SKM-1 (cell line): ENCODE measurements around the gene SSC5D.

Experiments used
- DNase-seq: peaks from one replicate; lab custom pipeline; 2025; ENCODE audit not compliant: unreplicated experiment; lab: John Stamatoyannopoulos, UW

Gene SSC5D

DNA sequence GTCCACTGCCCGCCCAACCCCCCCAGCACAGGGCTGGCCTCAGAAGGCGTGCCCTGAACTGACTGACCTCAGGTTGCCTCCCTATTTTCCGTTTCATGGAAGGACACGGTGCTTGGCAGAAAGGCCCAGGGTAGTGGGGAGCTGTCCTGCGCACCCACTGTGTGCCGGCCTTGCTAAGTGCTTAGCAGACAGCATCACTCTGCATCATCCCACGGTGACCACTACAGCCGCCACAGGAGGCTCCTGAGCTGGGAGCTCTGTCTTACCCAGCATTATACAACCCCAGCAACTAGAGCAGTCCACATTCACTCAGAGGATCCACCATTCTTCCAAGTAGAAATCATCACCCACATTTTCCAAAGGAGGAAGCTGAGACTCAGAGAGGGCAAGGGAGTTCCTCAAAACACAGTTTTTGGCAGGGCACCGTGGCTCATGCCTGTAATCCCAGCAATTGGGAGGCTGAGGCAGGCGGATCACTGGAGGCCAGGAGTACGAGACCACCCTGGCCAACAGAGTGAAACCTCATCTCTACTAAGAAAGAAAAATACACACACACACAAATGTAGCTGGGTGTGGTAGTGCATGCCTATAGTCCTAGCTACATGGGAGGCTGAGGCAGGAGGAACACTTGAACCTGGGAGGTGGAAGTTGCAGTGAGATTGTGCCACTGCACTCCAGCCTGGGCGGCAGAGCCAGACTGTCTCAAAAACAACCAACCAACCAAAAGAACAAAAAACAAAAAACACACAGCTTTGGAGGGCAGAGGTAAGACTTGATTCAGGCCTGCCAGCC is 47.1 kb downstream of the SSC5D start:
- DNase-seq, result no peak

DNA sequence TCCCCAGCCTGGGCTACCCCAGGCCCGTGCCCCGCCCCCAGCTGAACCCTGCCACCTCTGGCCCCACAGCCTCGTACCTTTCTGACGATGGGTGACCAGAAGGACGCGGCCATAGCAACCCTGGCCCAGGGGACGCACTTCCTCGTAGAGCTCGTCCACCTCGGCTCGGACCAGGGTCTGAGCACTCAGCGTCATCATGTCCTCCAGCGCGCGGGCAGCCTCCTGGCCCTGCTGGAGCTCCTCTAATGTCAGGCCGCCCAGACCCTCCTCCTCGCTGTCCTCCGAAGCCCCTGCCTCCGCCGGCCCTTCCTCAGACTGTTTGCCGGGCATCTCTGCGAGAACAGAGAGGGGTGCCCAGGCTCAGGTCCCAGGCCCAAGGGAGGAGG is 47.7 kb downstream of the SSC5D start:
- no peak for DNase-seq

DNA sequence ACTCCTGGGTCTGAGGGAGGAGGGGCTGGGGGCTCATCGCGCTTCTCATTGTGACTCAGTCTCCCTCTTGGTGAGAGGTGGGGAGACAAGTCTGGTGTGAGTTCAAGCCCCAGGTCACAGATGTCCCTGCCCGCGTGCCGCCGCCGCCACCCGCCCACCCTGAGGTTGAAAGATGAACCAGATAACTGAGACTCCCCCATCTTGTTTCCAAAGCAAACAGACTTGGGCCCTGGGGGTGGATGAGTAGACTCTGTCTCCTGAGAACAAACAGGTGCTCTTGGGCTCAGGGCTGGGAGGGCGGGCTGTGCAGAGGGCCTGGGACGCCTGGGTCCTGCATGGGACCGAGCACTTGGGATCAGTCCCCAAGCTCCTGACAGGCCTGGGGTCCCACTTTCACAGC is 48.1 kb downstream of the SSC5D start:
- no peak for DNase-seq

DNA sequence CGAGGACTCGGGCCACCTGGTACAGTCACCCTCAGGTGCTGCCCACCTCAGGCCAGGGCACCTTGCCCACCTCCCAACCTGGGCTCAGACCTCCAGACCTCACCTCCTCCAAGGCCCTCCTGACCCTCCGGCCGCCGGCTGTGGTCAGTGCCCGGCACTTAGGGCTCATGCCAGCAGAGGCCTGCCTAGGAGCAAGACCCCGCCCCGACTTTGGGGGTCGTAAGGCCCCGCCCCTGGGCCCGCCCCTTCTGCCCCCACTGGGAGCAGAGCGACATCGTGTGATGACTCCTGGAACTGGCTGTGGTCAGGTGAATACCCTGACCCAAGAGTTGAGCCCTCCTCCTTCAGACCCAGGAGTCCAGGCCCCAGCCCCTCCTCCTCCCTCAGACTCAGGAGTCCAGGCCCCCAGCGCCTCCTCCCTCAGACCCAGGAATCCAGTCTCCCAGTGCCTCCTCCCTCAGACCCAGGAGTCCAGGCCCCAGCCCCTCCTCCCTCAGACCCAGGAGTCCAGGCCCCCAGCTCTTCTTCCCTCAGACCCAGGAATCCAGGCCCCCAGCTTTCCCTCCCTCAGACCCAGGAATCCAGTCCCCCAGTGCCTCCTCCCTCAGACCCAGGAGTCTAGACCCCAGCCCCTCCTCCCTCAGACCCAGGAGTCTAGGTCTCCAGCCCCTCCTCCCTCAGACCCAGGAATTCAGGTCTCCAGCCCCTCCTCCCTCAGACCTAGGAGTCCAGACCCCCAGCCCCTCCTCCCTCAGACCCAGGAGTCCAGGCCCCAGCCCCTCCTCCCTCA is 48.9 kb downstream of the SSC5D start, which contains the start of gene SBK2:
SBK2 (minus strand) TSS at position 183 of the 790 bp plus-strand sequence. CDS start 839 bp downstream, outside the sequence.
- no peak for DNase-seq

DNA sequence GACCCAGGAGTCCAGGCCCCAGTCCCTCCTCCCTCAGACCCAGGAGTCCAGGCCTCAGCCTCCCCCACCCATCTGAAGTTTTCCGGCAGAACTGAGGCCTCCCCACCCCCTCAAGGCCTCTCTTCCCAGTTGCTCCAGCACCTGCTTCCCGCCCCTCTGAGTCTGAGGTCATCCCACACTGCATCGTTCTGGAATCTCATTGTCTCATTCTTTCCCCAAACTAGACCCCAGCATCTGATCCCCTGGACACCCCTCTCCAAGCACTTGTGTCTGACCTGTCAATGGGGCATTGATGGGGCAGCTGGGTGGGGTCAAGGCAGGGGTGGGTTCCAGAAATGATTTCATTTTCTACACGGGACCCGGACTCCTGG is 49.5 kb downstream of the SSC5D start:
- DNase-seq, result no peak

DNA sequence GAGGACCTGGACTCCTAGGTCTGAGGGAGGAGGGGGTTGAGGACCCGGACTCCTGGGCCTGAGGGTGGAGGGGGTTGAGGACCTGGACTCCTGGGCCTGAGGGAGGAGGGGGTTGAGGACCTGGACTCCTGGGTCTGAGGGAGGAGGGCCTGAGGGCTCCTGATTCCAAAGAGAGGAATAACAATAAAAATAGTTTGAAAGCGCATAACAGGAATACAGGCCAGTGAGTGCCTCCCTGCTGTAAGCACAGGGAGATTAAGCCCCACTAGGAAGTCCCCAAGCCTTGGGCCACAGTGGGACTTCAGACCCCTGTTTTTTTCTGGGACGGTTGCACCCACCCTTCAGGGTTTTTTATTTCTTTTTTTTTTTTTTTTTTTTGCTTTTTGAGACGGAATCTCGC is 49.9 kb downstream of the SSC5D start:
- DNase-seq, result no peak

DNA sequence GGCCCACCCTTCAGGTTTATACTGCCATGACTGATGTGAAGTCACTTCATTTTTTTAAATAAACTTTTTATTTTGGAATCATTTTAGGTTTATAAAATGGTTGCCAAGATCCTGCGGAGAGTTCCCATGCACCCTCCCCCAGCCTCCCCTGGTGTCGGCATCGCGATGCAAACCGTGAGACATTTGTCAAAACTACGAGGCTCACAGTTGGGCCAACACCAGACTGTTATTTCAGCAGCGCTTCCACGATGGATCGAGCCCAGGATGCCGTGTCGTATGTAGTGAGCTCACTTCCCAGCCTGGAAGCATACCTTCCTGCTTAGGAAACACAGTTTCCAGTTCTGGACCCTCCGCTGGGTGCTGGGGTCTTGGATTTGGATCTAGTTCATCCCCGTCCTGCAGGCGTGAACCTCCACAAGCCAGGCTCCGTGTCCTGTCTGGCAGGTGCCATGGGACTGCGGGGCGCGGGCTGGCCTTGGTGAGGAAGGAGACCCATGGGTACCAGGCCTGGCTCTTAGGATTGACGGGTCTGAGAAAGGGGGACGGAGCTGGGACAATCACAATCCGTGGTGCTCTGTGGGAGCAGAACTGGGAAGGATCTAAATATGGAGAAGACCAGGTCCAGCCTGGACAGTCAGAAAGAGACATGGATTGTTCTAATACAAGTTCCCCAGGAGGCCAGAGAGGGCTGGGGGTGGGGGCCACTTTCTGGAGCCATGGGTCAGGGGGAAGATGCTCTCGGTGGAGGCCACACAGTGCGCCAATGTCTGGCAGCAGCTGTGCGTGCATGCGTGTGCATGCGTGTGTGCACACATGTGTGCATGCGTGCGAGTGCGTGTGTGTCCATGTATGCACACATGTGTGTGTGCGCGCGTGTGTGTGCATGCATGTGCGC is 51.1 kb downstream of the SSC5D start:
- no peak for DNase-seq

DNA sequence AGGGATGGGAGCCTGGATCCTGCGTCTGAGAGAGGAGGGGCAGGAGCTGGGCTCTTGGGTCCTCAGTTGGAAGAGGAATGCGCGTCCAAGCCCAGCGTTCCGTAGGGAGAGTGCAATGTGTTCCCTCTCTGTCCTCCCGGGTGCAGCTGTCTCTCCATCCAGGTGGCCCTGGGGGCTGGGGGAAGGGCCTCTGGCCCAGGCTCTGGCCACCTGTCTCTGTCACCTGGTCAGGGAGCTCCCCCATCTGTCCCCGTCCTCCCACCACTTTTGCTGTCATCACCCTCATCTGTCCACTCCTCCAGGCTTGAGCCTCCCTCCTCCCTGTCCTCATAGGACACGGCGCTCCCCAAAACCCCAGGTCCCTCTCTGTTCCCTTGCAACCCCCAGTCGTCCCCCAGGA is 52.4 kb downstream of the SSC5D start:
- no peak for DNase-seq

DNA sequence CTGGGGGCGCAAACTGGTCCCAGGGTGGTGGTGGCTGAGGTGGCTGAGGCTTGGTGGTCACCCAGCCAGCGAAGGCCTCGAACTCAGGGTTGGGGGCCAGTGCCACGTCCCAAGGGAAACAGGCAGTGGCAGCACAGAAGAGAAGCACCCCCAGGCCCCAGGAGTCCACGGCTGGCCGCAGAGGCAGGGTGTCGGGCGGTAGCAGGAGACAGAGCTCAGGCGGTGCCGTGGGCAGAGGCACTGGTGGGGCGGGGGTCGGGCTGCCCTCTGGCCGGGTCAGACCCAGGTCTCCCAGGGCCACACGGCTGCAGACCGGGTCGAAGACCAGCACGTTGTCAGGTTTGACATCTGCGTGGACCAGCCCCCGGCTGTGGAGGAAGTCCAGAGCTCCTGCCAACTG is 52.9 kb downstream of the SSC5D start:
- no peak for DNase-seq

DNA sequence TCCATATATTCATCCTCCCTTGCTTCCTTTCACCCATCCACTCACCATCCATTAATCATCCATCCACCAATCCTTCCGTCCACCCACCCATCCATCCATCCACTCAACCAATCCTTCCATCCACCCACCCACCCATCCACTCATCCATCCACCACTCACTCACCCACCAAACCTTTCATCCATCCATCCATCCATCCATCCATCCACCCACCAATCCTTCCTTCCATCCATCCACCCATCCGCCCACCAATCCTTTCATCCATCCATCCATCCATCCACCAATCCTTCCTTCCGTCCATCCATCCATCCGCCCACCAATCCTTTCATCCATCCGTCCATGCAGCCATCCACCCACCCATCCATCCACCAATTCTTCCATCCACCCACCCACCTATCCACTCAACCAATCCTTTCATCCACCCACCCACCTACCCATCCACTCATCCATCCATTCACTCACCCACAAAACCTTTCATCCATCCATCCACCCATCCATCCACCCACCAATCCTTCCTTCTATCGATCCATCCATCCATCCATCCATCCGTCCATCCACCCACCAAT is 54.1 kb downstream of the SSC5D start:
- no peak for DNase-seq

DNA sequence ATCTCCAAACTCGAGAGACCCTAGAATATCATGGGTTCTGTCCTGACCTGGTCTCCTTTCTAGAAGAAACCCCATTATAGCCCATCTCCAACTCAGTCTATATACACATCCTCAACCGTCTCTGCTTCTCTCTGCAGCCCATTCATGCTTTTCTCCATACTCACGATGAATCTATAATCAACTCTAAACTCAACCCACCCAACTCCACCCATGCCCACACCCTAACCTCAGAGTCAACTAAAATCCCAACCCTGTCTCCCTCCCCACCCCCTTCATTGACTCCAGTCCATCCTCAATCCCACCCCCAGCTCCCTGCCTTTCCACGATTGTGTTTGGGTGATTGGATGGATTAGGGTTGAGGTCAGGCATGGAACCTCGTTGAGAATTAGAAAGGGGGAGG is 55.3 kb downstream of the SSC5D start:
- no peak for DNase-seq

DNA sequence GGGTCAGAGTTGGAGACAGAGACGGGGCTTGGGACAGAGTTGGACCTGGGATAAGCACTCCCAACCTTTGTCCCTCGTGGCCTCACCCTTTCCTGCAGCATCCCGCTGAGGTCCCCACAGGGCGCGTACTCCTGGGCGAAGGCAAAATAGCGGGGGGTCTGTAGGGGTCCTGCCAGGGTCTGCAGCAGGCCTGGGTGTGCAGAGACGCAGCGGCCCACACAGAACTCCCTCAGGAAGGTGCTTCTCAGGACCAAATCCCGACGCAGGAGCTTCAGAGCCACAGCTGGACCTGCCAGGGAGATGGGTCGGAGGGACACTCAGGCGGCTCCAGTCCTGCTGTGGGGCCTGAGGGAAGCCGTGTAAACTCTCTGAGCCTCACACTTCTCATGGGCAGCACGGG is 55.8 kb downstream of the SSC5D start:
- DNase-seq, result no peak

DNA sequence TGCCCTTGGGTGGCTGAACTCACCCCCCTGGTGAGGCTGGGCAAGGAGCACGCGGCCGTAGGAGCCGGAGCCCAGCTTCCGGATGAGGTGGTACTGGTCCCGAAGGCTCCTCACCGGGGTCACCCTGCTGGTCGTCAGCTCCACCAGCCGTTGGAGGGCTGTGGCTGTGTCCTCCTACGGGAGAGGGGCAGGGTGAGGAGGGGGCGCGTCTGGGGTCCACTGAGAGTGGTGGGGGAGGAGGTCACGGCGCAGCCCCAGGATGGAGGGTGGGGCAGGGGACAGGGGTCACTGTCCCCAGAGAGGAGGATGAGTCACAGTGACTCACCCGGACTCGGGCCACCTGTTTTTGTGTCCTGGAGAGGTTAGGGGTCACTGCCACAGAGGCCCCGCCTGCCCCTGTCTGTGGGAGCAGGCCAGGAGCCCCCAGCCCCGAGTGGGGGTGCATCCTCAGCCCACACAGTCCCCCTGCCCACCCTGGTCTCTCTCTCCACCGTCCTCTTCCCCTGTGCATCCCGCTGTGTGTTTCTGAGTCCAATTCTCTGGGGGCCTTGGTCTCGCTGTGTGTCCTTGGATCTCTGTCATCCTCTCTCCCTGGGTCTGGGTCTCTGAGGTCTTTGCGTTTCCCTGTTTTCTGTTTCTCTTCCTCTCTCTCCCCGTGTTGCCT is 56.7 kb downstream of the SSC5D start:
- no peak for DNase-seq

DNA sequence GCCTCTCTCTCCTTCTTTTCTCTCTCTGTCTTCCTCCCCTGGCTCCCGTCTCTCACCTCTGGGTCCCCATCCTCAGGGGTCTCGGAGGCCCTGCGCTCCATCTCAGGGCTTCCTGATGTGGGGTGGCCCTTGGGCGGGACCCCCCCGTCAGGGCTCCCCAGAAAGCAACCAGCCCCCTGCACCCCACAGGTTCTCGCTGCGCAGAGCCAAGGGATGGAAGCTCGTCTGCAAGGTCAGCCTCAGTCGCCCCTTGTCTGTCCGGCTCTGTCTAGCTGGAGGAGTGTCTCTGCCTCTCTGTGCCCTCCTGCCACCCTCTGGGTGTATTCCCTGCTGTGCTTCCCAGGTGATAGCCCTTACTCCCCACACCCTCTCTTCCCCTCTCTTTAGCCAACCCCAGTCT is 57.2 kb downstream of the SSC5D start, which contains the start of gene SBK3:
SBK3 (minus strand) TSS at position 101 of the 400 bp plus-strand sequence; CDS start at position 101, 0 bp downstream.
- no peak for DNase-seq

DNA sequence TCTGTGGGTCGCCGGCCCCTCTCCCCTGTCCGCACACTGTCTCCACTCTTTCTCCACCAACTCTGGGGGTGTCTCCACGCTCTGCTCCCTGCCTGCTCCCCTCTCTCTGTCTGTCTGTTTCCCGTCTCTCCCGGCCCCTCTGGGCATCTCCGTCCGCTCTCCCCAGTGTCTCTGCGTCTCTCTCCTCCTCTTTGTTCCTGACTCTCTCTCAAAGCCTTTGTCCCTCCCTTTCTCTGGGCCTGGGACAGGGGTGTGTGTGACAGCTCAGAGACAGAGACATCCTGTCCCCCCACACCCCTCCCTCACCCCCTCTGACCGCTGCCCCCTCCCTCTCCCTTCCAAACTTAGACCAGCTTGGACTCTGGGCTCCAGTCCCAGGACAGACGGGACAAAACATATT is 57.8 kb downstream of the SSC5D start:
- no peak for DNase-seq

DNA sequence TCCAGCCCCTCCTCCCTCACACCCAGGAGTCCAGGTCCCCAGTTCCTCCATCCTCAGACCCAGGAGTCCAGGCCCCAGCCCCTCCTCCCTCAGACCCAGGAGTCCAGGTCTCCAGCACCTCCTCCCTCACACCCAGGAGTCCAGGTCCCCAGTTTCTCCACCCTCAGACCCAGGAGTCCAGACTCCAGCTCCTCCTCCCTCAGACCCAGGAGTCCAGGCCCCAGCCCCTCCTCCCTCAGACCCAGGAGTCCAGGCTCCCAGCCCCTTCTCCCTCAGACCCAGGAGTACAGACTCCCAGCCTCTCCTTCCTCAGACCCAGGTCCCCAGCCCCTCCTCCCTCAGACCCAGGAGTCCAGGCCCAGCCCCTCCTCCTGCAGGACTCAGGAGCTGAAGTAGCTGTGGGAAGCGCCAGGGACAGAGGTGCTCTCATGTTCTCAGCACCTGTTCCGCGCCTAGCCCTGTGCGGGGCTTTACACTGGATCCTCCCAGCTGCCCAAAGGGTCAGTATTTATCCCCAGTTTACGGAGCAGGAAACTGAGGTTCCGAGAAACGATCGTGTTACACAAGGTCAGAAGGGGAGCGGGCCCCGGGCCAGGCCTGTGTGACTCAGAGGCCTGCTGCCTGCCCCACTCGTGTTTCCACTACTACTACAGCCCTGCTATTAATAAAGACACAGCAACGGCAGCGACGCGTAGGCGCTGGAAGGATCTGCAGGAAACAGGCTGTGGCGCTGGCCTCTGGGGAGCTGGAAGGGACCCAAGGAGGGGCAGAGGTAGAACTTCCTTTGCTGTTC is 58.8 kb downstream of the SSC5D start:
- DNase-seq, result no peak

DNA sequence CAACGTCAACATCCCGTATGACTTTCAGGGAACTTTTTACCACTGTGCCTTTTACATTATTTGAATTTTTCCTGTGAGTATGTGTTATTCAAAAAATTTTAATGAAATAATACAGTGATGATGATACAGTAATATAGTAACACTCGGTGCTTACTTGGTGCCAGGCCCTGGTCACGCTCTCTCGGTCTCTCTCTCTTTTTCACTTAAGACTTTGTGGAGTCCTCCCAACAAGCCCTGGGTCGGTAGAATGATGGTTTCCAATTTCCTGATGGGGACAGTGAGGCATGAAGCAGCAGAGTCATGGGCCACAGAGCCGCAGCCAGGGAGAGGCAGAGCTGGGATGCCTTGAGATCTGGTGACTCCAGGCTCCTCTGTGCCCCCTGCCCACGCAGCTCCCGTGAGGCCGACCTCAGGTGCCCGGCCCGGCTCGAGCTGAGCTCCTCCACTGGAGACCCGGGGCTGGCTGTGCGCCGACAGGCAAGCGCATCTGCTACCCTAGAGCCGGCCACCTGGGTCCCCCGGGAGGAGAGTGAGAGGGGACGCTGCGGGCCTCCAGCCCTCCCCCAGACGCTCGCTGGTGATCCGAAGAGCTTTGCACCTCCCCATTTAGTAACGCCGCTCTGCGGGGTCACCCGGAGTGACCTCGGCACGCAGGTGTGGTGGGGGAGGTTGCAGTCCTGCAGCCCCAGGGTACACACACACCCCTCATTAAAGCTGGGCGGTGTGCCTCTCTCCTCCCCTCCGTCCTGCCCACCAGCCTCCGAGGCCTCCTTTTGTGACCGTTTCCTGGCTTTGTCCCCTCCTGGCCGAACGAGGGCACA is 61.5 kb downstream of the SSC5D start:
- DNase-seq, result no peak

DNA sequence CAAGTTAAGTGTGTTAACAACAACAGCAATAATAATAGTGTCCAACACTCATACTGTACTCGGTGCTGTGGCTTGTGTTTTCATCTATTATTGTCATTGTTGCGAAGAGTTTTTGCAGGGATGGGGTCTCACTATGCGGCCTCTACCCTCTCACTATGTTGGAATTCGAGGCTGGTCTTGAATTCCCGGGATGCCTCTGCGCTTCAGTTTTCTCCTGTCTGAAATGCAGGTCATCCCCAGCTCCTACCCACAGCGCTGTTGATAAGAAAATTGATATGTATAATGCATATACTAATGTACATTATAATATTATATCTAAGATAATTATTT is 62.0 kb downstream of the SSC5D start:
- DNase-seq, result no peak

DNA sequence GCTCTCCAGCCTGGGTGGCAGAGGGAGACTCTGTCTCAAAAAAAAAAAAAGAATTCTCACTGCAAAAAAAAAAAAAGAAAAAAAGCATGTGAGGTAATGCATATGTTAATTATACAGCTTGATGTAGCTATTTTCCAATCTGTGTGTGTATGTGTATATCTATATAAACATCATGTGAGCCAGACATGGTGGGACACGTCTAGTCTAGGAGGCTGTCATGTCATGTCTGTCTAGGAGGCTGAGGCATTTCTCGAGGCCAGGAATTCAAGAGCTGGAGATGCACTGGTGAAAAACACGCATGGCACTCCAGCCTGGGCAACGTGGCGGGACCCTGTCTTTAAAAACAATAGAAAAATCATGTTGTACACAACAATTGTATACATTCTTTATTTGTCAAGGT is 64.0 kb downstream of the SSC5D start:
- DNase-seq, result no peak
